ENCODE results near the gene NCAPH2. TPM values are rescaled to one million over a fixed set of nuclear protein-coding genes. Genes with fewer than 3 reads are reported as not detected.

Gene NCAPH2
- total and polyA plus RNA-seq, 2 of the 13 experiments (the other 11 are each of a cell fraction or from before 2014, with no cell fraction given), result 28.1 to 64.4 TPM

DNA sequence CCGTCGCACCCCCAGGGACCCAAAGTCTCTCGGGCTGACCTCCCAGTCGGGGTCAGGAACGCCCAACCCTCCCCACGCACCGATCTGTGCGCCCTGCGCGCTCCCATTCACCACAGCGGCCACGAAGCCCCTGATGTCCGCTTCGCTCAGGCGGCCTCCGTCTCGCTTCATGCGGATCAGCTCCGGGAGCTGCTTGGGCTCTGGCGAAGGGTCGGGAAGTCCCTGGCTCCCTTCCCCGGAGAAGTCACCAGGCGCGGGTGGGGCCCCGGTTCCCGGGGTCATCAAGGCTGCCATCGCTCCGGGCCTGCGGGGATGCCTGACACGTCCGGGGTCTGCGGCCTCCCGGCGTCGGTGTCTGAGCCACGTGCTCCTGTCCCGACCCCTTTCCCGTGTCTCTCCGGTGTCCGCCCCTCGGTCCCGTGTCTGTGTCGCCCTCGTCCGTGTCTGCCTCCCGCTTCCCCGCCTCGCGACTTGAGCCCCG, 21.4 kb downstream of the NCAPH2 start (continued):
- TF ChIP-seq, protein P1, sequence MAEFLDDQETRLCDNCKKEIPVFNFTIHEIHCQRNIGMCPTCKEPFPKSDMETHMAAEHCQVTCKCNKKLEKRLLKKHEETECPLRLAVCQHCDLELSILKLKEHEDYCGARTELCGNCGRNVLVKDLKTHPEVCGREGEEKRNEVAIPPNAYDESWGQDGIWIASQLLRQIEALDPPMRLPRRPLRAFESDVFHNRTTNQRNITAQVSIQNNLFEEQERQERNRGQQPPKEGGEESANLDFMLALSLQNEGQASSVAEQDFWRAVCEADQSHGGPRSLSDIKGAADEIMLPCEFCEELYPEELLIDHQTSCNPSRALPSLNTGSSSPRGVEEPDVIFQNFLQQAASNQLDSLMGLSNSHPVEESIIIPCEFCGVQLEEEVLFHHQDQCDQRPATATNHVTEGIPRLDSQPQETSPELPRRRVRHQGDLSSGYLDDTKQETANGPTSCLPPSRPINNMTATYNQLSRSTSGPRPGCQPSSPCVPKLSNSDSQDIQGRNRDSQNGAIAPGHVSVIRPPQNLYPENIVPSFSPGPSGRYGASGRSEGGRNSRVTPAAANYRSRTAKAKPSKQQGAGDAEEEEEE (CRISPR knock-in tag; IDR thresholded peaks at IDR 0.05; ENCODE audit: borderline replicate concordance), result no peak
- TF ChIP-seq KLF15 (CRISPR knock-in tag; IDR thresholded peaks at IDR 0.05; ENCODE audit: borderline replicate concordance), result no peak; the same call in 1 of the 2 replicates
- peak; percentile 71 for TF ChIP-seq ZBTB38 (CRISPR knock-in tag; IDR thresholded peaks at IDR 0.05)
- TF ChIP-seq ZNF747 (CRISPR knock-in tag; IDR thresholded peaks at IDR 0.05; ENCODE audit: borderline replicate concordance), result no peak
- TF ChIP-seq MIER2 (CRISPR knock-in tag; IDR thresholded peaks at IDR 0.05), result no peak
- TF ChIP-seq ZNF354B (CRISPR knock-in tag; IDR thresholded peaks at IDR 0.05), result no peak
- no peak for TF ChIP-seq ONECUT2 (CRISPR knock-in tag; IDR thresholded peaks at IDR 0.05)
- TF ChIP-seq, protein P2, sequence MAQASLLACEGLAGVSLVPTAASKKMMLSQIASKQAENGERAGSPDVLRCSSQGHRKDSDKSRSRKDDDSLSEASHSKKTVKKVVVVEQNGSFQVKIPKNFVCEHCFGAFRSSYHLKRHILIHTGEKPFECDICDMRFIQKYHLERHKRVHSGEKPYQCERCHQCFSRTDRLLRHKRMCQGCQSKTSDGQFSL (CRISPR knock-in tag; IDR thresholded peaks at IDR 0.05), result no peak
- TF ChIP-seq RARG (CRISPR knock-in tag; IDR thresholded peaks at IDR 0.05; ENCODE audit: low read depth), result no peak
- TF ChIP-seq, protein P3, sequence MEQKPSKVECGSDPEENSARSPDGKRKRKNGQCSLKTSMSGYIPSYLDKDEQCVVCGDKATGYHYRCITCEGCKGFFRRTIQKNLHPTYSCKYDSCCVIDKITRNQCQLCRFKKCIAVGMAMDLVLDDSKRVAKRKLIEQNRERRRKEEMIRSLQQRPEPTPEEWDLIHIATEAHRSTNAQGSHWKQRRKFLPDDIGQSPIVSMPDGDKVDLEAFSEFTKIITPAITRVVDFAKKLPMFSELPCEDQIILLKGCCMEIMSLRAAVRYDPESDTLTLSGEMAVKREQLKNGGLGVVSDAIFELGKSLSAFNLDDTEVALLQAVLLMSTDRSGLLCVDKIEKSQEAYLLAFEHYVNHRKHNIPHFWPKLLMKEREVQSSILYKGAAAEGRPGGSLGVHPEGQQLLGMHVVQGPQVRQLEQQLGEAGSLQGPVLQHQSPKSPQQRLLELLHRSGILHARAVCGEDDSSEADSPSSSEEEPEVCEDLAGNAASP (CRISPR knock-in tag; IDR thresholded peaks at IDR 0.05; ENCODE audit: borderline replicate concordance), result no peak
- no peak for TF ChIP-seq ZNF709 (CRISPR knock-in tag; IDR thresholded peaks at IDR 0.05)
- TF ChIP-seq ZNF576 (CRISPR knock-in tag; IDR thresholded peaks at IDR 0.05), result no peak
- 0 out of 2 replicates have a peak, but pooled peaks have one; percentile 11 for TF ChIP-seq NCOA1 (CRISPR knock-in tag; IDR thresholded peaks at IDR 0.05)
- no peak for TF ChIP-seq ATF4 (CRISPR knock-in tag; IDR thresholded peaks at IDR 0.05)
- TF ChIP-seq ARNT2 (CRISPR knock-in tag; IDR thresholded peaks at IDR 0.05; ENCODE audit: low read depth), result 0 out of 2 replicates have a peak, but pooled peaks have one; percentile 12
- no peak; the same call in 1 of the 2 replicates for TF ChIP-seq HNRNPUL1 (IDR thresholded peaks at IDR 0.05; ENCODE audit: low read depth, low read length)
- peak; percentile 14; the same call in 1 of the 2 replicates for TF ChIP-seq THAP7 (CRISPR knock-in tag; IDR thresholded peaks at IDR 0.05)
- no peak for TF ChIP-seq ZNF776 (CRISPR knock-in tag; IDR thresholded peaks at IDR 0.05)
- no peak for TF ChIP-seq ZNF230 (CRISPR knock-in tag; IDR thresholded peaks at IDR 0.05)
- TF ChIP-seq ZNF652 (CRISPR knock-in tag; IDR thresholded peaks at IDR 0.05; ENCODE audit: borderline replicate concordance, low read depth), result no peak
- TF ChIP-seq ZNF337 (CRISPR knock-in tag; IDR thresholded peaks at IDR 0.05; ENCODE audit: borderline replicate concordance, low read depth), result no peak
- TF ChIP-seq, protein P4, sequence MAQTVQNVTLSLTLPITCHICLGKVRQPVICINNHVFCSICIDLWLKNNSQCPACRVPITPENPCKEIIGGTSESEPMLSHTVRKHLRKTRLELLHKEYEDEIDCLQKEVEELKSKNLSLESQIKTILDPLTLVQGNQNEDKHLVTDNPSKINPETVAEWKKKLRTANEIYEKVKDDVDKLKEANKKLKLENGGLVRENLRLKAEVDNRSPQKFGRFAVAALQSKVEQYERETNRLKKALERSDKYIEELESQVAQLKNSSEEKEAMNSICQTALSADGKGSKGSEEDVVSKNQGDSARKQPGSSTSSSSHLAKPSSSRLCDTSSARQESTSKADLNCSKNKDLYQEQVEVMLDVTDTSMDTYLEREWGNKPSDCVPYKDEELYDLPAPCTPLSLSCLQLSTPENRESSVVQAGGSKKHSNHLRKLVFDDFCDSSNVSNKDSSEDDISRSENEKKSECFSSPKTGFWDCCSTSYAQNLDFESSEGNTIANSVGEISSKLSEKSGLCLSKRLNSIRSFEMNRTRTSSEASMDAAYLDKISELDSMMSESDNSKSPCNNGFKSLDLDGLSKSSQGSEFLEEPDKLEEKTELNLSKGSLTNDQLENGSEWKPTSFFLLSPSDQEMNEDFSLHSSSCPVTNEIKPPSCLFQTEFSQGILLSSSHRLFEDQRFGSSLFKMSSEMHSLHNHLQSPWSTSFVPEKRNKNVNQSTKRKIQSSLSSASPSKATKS (CRISPR knock-in tag; IDR thresholded peaks at IDR 0.05), result no peak
- peak; percentile 2; the same call in 1 of the 2 replicates for TF ChIP-seq ZNF724P (CRISPR knock-in tag; IDR thresholded peaks at IDR 0.05; ENCODE audit: borderline replicate concordance)

Measured in HepG2 (cell line).